Coronary artery (tissue), 2 donors: ENCODE measurements around the gene GET4.

Experiments
- DNase-seq: peaks from one replicate; pipeline ENCODE4 v3.0.0-alpha.2; 2017; ENCODE audit warnings: low spot score
- H3K27ac ChIP-seq, 2 donors: fragments of 200-600 bp; sonication (generic); one replicate each; pipeline ENCODE4 v1.5.1; 2016 to 2019
- H3K4me3 ChIP-seq: fragments of 200-600 bp; sonication (generic); 2 replicates; pipeline ENCODE4 v1.5.1; 2016; ENCODE audit warnings: mild to moderate bottlenecking, moderate library complexity
- TF ChIP-seq, protein P1 (sequence below): fragments of 200-600 bp; sonication (generic); IDR thresholded peaks from one replicate; pipeline ENCODE4 v1.5.1; 2019; ENCODE audit warnings: antibody characterized with exemption

GET4 gene

GRCh38 chr7:888081-889024, 12.0 kb downstream of the GET4 start:
- H3K27ac ChIP-seq: no peak overlapping the region
- DNase-seq: no peak

DNA sequence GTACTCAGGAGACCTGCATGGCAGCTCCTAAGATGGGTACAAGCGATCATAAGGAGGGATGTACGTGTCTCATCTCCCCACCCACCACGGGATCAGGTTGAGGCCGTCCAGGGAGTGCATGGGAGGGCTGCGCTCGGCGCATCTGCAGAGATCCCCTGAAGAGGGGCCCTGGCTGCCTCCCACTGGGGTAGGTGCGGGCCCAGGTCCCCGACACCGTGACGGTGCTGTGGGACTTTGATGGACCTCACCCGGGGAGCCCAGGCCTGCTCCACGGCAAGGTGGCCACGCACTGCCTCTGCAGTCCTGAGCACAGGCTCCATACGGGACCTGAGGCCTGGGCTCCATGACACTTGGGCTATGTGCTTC, 12.7 kb downstream of the GET4 start:
- TF ChIP-seq, protein P1, sequence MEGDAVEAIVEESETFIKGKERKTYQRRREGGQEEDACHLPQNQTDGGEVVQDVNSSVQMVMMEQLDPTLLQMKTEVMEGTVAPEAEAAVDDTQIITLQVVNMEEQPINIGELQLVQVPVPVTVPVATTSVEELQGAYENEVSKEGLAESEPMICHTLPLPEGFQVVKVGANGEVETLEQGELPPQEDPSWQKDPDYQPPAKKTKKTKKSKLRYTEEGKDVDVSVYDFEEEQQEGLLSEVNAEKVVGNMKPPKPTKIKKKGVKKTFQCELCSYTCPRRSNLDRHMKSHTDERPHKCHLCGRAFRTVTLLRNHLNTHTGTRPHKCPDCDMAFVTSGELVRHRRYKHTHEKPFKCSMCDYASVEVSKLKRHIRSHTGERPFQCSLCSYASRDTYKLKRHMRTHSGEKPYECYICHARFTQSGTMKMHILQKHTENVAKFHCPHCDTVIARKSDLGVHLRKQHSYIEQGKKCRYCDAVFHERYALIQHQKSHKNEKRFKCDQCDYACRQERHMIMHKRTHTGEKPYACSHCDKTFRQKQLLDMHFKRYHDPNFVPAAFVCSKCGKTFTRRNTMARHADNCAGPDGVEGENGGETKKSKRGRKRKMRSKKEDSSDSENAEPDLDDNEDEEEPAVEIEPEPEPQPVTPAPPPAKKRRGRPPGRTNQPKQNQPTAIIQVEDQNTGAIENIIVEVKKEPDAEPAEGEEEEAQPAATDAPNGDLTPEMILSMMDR: no peak
- H3K27ac ChIP-seq: no peak overlapping the region
- no peak for DNase-seq

More at GRCh38 chr7:888081-889024, 12.0 kb downstream of the GET4 start:
- TF ChIP-seq, protein P1: no peak
- no peak overlapping the region for H3K4me3 ChIP-seq

DNA sequence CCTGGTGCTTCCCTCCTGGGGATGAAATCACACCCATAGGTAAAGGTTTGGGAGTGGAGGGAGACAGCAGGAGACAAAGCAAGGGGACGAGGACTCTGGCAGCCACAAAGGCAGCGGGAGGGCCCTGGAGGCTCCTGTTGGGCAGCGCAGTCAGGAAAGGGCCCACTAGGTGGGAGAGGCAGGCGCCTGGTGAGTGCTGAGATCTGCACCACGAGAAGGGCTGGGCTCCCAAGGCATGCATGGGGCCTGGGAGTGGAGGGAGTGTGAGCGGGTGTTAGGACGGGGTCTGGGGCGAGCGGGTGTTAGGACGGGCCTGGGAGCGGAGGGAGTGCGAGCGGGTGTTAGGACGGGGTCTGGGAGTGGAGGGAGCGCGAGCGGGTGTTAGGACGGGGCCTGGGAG, 13.0 kb downstream of the GET4 start:
- Histone ChIP-seq H3K27ac (no peak overlapping the region), H3K4me3 (no peak overlapping the region)
- DNase-seq: no peak
- TF ChIP-seq, protein P1: no peak

More for the DNA sequence above, 12.7 kb downstream of the GET4 start:
- H3K4me3 ChIP-seq: no peak overlapping the region

GRCh38 chr7:890868-891267, 14.5 kb downstream of the GET4 start:
- no peak overlapping the region for H3K4me3 ChIP-seq
- DNase-seq: no peak

DNA sequence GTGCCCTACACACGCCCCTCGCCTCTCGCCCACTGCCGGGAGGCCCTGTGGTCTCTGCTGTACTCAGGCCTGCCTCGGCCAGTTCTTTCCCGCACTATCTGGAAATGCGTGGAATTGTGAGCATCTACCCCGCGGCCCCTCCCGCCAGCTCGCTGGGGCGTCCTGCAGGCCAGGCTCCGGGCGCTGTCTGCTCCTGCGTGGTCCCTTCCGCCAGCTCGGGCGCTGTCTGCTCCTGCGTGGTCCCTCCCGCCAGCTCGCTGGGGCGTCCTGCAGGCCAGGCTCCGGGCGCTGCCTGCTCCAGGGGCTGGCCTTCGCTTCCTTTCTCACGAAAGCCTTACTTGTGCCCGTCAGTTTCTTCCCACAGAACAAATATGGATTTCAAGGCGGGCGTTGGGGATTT, 14.9 kb downstream of the GET4 start:
- H3K27ac ChIP-seq: no peak overlapping the region
- H3K4me3 ChIP-seq: no peak overlapping the region
- TF ChIP-seq, protein P1: no peak
- DNase-seq: no peak

More at GRCh38 chr7:890868-891267, 14.5 kb downstream of the GET4 start:
- no peak overlapping the region for H3K27ac ChIP-seq
- TF ChIP-seq, protein P1: no peak

DNA sequence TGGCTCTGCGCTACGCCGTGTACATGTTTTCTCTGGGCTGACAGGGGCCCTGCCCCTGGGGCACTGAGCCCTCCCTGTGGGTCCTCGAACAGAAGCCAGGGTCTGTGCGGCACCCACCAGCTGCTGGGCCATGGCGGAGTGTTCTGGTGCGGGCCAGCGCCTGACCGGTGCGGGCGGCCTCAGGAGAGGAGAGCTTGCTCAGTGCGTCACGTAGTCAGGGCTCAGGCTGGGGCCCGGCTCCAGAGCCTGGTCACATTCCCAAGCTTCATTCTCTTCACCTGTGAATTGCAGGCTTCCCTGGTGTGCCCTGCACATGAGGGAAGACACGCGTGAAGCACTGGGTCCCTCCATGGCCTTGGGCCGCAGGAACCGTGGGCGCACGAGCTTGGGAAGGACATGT, 15.5 kb downstream of the GET4 start:
- Histone ChIP-seq H3K27ac (no peak overlapping the region), H3K4me3 (no peak overlapping the region)
- TF ChIP-seq, protein P1: no peak
- DNase-seq: no peak
